ENCODE measurements around the gene UXT. TPM values are rescaled to one million over a fixed set of nuclear protein-coding genes. Genes with fewer than 3 reads are reported as not detected.

The UXT gene
- total RNA-seq, 1 donor from 2014 or later, result 77.5 TPM

- H3K4me3 ChIP-seq, result no peak overlapping the region
- no peak overlapping the region for H3K27ac ChIP-seq
- no peaks in the 10 kb centered on the region for H3K36me3 ChIP-seq
- TF ChIP-seq CTCF (IDR thresholded peaks at IDR 0.05), result no peak
- ATAC-seq, result no peak
- H3K27me3 ChIP-seq, result no peaks in the 10 kb centered on the region
- peaks cover 4% of the 10 kb centered on the region for H3K4me1 ChIP-seq
- H3K9me3 ChIP-seq, result no peaks in the 10 kb centered on the region
- no peak for DNase-seq
- intact Hi-C loops (cut with DNase I), result no loop called here
These were observed 12.3 kb downstream of the UXT start for GRCh38 chrX:47646636-47647035.

- Histone ChIP-seq H3K4me3 (no peak overlapping the region), H3K9me3 (no peaks in the 10 kb centered on the region), H3K27me3 (no peaks in the 10 kb centered on the region), H3K4me1 (peaks cover 4% of the 10 kb centered on the region), H3K36me3 (peaks cover 6% of the 10 kb centered on the region), H3K27ac (peak overlapping the region; percentile 17)
- TF ChIP-seq CTCF (IDR thresholded peaks at IDR 0.05), result no peak
- DNase-seq (no peak), ATAC-seq (peak; percentile 15)
- intact Hi-C loops (cut with DNase I), result no loop called here
These were observed 13.4 kb downstream of the UXT start for GRCh38 chrX:47645530-47645929.

GRCh38 chrX:47644557-47645091, 14.4 kb downstream of the UXT start:
- Histone ChIP-seq H3K9me3 (no peaks in the 10 kb centered on the region), H3K36me3 (peaks cover 15% of the 10 kb centered on the region), H3K4me1 (peaks cover 4% of the 10 kb centered on the region), H3K27me3 (no peaks in the 10 kb centered on the region), H3K4me3 (no peak overlapping the region), H3K27ac (no peak overlapping the region)
- intact Hi-C loops (cut with DNase I), result no loop called here
- DNase-seq (no peak), ATAC-seq (peak; percentile 52)
- TF ChIP-seq CTCF (IDR thresholded peaks at IDR 0.05), result peak; percentile 35

GRCh38 chrX:47643926-47644325, 15.1 kb downstream of the UXT start:
- H3K27ac ChIP-seq, result no peak overlapping the region
- TF ChIP-seq CTCF (IDR thresholded peaks at IDR 0.05), result peak; percentile 47
- H3K36me3 ChIP-seq, result peaks cover 17% of the 10 kb centered on the region
- DNase-seq (no peak), ATAC-seq (no peak)
- H3K27me3 ChIP-seq, result no peaks in the 10 kb centered on the region
- H3K4me3 ChIP-seq, result no peak overlapping the region
- H3K9me3 ChIP-seq, result no peaks in the 10 kb centered on the region
- intact Hi-C loops (cut with DNase I), result no loop called here
- peaks cover 4% of the 10 kb centered on the region for H3K4me1 ChIP-seq

- no peak overlapping the region for H3K27ac ChIP-seq
- H3K4me3 ChIP-seq, result no peak overlapping the region
- peaks cover 28% of the 10 kb centered on the region for H3K36me3 ChIP-seq
- ATAC-seq, result no peak
- intact Hi-C loops (cut with DNase I), result no loop called here
- TF ChIP-seq CTCF (IDR thresholded peaks at IDR 0.05), result no peak
- DNase-seq, result no peak
- H3K27me3 ChIP-seq, result no peaks in the 10 kb centered on the region
- H3K4me1 ChIP-seq, result no peaks in the 10 kb centered on the region
- H3K9me3 ChIP-seq, result no peaks in the 10 kb centered on the region
These were observed 20.2 kb downstream of the UXT start for GRCh38 chrX:47638816-47639215.

All from upper lobe of right lung (tissue), 1 donor.